Fibroblast of lung (primary cell): ENCODE measurements around the gene FGD4. TPM values are rescaled to one million over a fixed set of nuclear protein-coding genes. Genes with fewer than 3 reads are reported as not detected.
"Not testable (repeated sequence)": the region's sequence is repeated elsewhere in the genome, so short reads cannot be mapped to it uniquely, and the experiment has no call there.

Experiments
- DNase-seq, 2 donors: peaks; one replicate each; pipeline versions ENCODE4 v3.0.0 to v3.0.0-alpha.2; 2010; ENCODE audit warnings: low read depth in 2 of 2
- H2AFZ ChIP-seq: 2 replicates; pipeline ENCODE4 v1.5.1; 2012; ENCODE audit warnings: low read length, control low read depth, inconsistent platforms
- H3K27ac ChIP-seq: 2 replicates; pipeline ENCODE4 v1.5.1; 2011; ENCODE audit warnings: low read length, control low read depth; ENCODE audit not compliant: insufficient read depth
- H3K27me3 ChIP-seq: 2 replicates; pipeline ENCODE4 v1.5.1; 2011; ENCODE audit warnings: mild to moderate bottlenecking, low read length; ENCODE audit not compliant: control insufficient read depth, insufficient read depth
- H3K36me3 ChIP-seq: 2 replicates; pipeline ENCODE4 v1.5.1; 2011; ENCODE audit warnings: low read length; ENCODE audit not compliant: control insufficient read depth, insufficient read depth
- H3K4me1 ChIP-seq: 2 replicates; pipeline ENCODE4 v1.5.1; 2011; ENCODE audit warnings: low read length; ENCODE audit not compliant: control insufficient read depth, insufficient read depth; ENCODE audit errors: extremely low read depth
- H3K4me2 ChIP-seq: 2 replicates; pipeline ENCODE4 v1.5.1; 2011; ENCODE audit warnings: low read length, control low read depth; ENCODE audit not compliant: insufficient read depth; ENCODE audit errors: extremely low read depth
- H3K4me3 ChIP-seq, 4 experiments: fragments of 200-600 bp in 1 of 4; sonication (generic) in 1 of 4; replicated peaks in 1 of 4; 2 replicates each; pipeline ENCODE4 v1.5.1; 2011 to 2016; ENCODE audit warnings: low read length in 4 of 4, low read depth in 3 of 4, mild to moderate bottlenecking in 3 of 4, control low read depth in 2 of 4, inconsistent platforms in 1 of 4, mixed read lengths in 1 of 4; ENCODE audit not compliant: insufficient read depth in 1 of 4; ENCODE audit errors: control extremely low read depth in 1 of 4
- H3K79me2 ChIP-seq: 2 replicates; pipeline ENCODE4 v1.5.1; 2012; ENCODE audit warnings: mild to moderate bottlenecking, low read length, inconsistent platforms; ENCODE audit not compliant: control insufficient read depth, insufficient read depth
- H3K9ac ChIP-seq: 2 replicates; pipeline ENCODE4 v1.5.1; 2011; ENCODE audit warnings: mild to moderate bottlenecking, low read length, control low read depth; ENCODE audit not compliant: insufficient read depth
- H3K9me3 ChIP-seq: 2 replicates; pipeline ENCODE4 v1.5.1; 2012; ENCODE audit warnings: low read depth, low read length; ENCODE audit not compliant: control insufficient read depth, insufficient read depth
- H4K20me1 ChIP-seq: 2 replicates; pipeline ENCODE4 v1.5.1; 2011; ENCODE audit warnings: low read length; ENCODE audit not compliant: control insufficient read depth, insufficient read depth; ENCODE audit errors: extremely low read depth
- CTCF ChIP-seq, 2 donors: IDR thresholded peaks in 1 of 2; conservative IDR thresholded peaks in 1 of 2; 1 replicate in 1 of 2; 2 replicates in 1 of 2; pipeline ENCODE4 v1.5.1; 2011 to 2012; ENCODE audit warnings: low read length in 2 of 2, control low read depth in 1 of 2, inconsistent platforms in 1 of 2, low read depth in 1 of 2, mild to moderate bottlenecking in 1 of 2
- EZH2 ChIP-seq: IDR thresholded peaks from 2 replicates; pipeline ENCODE4 v1.5.1; 2012; ENCODE audit warnings: low read length, control low read depth, mild to moderate bottlenecking; ENCODE audit errors: missing control alignments
- polyA plus RNA-seq, 2 donors: library from polyadenylated mRNA; depleted of rRNA in 1 of 2; stranded (reverse) in 1 of 2; unstranded in 1 of 2; fragments of >200 nt; gene quantifications; 2 replicates each; pipeline ENCODE4 v1.2.1, GENCODE V29; 2011 to 2012; ENCODE audit warnings: missing spikeins in 1 of 2
- total RNA-seq: library from RNA; depleted of rRNA; stranded (reverse); fragments of >200 nt; gene quantifications from 2 replicates; pipeline ENCODE4 v1.2.1, GENCODE V29; 2014

FGD4 gene
- total and polyA plus RNA-seq, 2 donors (not counting 1 experiment from before 2014, with no cell fraction given) = 7.6 to 12.2 TPM

GRCh38 chr12:32559434-32559833 lies 160.1 kb downstream of the FGD4 start:
- H3K27ac ChIP-seq = peak overlapping the region; percentile 29
- H3K4me2 ChIP-seq = peak overlapping the region; percentile 19
- no peaks in the 10 kb centered on the region for H3K36me3 ChIP-seq
- TF ChIP-seq EZH2 = no peak
- no peak for TF ChIP-seq CTCF (conservative IDR thresholded peaks at IDR 0.05 in 1 of 2, IDR thresholded peaks at IDR 0.05 in 1 of 2; ENCODE audit: low read depth in 1 of 2, low read length in 2 of 2)
- H3K27me3 ChIP-seq = no peaks in the 10 kb centered on the region
- no peak overlapping the region for H2AFZ ChIP-seq
- H3K9me3 ChIP-seq = no peaks in the 10 kb centered on the region
- H3K4me3 ChIP-seq = no peak overlapping the region
- peaks cover 6% of the 10 kb centered on the region for H3K4me1 ChIP-seq
- peak in 1 of 2 donors; percentile 60 for DNase-seq
- no peaks in the 10 kb centered on the region for H3K79me2 ChIP-seq
- H4K20me1 ChIP-seq = no peaks in the 10 kb centered on the region
- no peak overlapping the region for H3K9ac ChIP-seq

GRCh38 chr12:32560520-32560919 lies 161.2 kb downstream of the FGD4 start:
- no peak for DNase-seq
- Histone ChIP-seq H3K27me3 (no peaks in the 10 kb centered on the region), H3K9ac (no peak overlapping the region), H2AFZ (no peak overlapping the region), H3K9me3 (no peaks in the 10 kb centered on the region), H3K4me3 (no peak overlapping the region), H3K36me3 (no peaks in the 10 kb centered on the region), H3K27ac (no peak overlapping the region), H3K79me2 (no peaks in the 10 kb centered on the region), H4K20me1 (no peaks in the 10 kb centered on the region), H3K4me2 (no peak overlapping the region), H3K4me1 (peaks cover 6% of the 10 kb centered on the region)
- TF ChIP-seq EZH2 = no peak
- no peak for TF ChIP-seq CTCF (conservative IDR thresholded peaks at IDR 0.05 in 1 of 2, IDR thresholded peaks at IDR 0.05 in 1 of 2; ENCODE audit: low read depth in 1 of 2, low read length in 2 of 2)

- peak in 1 of 2 donors; percentile 48 for DNase-seq
These were observed 162.6 kb downstream of the FGD4 start for GRCh38 chr12:32561931-32562341.

GRCh38 chr12:32562413-32562812 lies 163.1 kb downstream of the FGD4 start:
- not testable (repeated sequence) for H4K20me1 ChIP-seq, H3K9ac ChIP-seq, H3K79me2 ChIP-seq, H3K4me2 ChIP-seq, H3K36me3 ChIP-seq, H3K9me3 ChIP-seq, H3K4me3 ChIP-seq, DNase-seq, H3K4me1 ChIP-seq, H3K27me3 ChIP-seq, H3K27ac ChIP-seq, H2AFZ ChIP-seq

More at GRCh38 chr12:32561931-32562341, 162.6 kb downstream of the FGD4 start:
- Histone ChIP-seq H3K4me2 (no peak overlapping the region), H3K27me3 (no peaks in the 10 kb centered on the region), H3K4me3 (no peak overlapping the region), H3K27ac (peak overlapping the region; percentile 28), H3K4me1 (peaks cover 6% of the 10 kb centered on the region), H3K9me3 (no peaks in the 10 kb centered on the region), H4K20me1 (no peaks in the 10 kb centered on the region), H3K9ac (no peak overlapping the region), H3K36me3 (no peaks in the 10 kb centered on the region), H3K79me2 (no peaks in the 10 kb centered on the region), H2AFZ (no peak overlapping the region)
- TF ChIP-seq EZH2 = no peak
- TF ChIP-seq CTCF (conservative IDR thresholded peaks at IDR 0.05 in 1 of 2, IDR thresholded peaks at IDR 0.05 in 1 of 2; ENCODE audit: low read depth in 1 of 2, low read length in 2 of 2) = no peak
